K562 (cell line): ENCODE results near the gene PDGFD. TPM values are rescaled to one million over a fixed set of nuclear protein-coding genes. Genes with fewer than 3 reads are reported as not detected.

Experiments used
- CBFA2T2 ChIP-seq: fragments of 450-650 bp; conservative IDR thresholded peaks from 2 replicates; pipeline ENCODE4 v1.6.1; 2017; ENCODE audit warnings: mild to moderate bottlenecking
- POLR2H ChIP-seq: IDR thresholded peaks from 2 replicates; pipeline ENCODE4 v1.6.1; 2016; ENCODE audit warnings: missing genetic modification characterization, low read depth, mild to moderate bottlenecking, control low read depth, missing compliant biosample characterization, moderate library complexity
- ZNF830 ChIP-seq: fragments of 250-450 bp; sonication (Bioruptor Pico); IDR thresholded peaks from 2 replicates; pipeline ENCODE4 v1.5.0; 2021; ENCODE audit warnings: mild to moderate bottlenecking
- ZSCAN32 ChIP-seq: fragments of 450-650 bp; formaldehyde crosslinking; IDR thresholded peaks from 2 replicates; pipeline ENCODE4 v1.4.0; 2020; ENCODE audit warnings: mild to moderate bottlenecking, moderate library complexity
- polyA plus RNA-seq, 8 experiments: library from polyadenylated mRNA; depleted of rRNA in 4 of 8; stranded (reverse) in 5 of 8; unstranded in 3 of 8; fragments of >200 nt; fragmentation: Nextera tagmentation in 2 of 8; fragmentation: Illumina TruSeq in 1 of 8; extraction: Ambion mirVana in 2 of 8; extraction: Trizol in 1 of 8; gene quantifications; 2 replicates each; pipeline versions ENCODE4 v1.2.1 to v1.2.3, GENCODE V29; 2011 to 2014; ENCODE audit warnings: inconsistent platforms in 1 of 8, missing spikeins in 1 of 8
- total RNA-seq, 7 experiments: library from RNA; depleted of rRNA in 6 of 7; stranded (reverse); fragments of >200 nt in 6 of 7; fragmentation: Illumina TruSeq in 2 of 7; extraction: Trizol in 2 of 7; gene quantifications; 2 replicates each; pipeline versions ENCODE4 v1.2.1 to v1.2.3, GENCODE V29; 2011 to 2021; ENCODE audit warnings: low replicate concordance in 1 of 7
- TF ChIP-seq, protein P1 (sequence below): fragments of 450-650 bp; IDR thresholded peaks from 2 replicates; pipeline ENCODE4 v1.6.1; 2016; ENCODE audit warnings: mild to moderate bottlenecking, moderate library complexity
- TF ChIP-seq, protein P2 (sequence below): fragments of 150-350 bp; IDR thresholded peaks from 2 replicates; pipeline ENCODE4 v1.6.1; 2014; ENCODE audit warnings: low read depth, mild to moderate bottlenecking, low read length, borderline replicate concordance

Gene PDGFD
- total and polyA plus RNA-seq, 9 of the 15 experiments (the other 6 are each of a cell fraction or from before 2014, with no cell fraction given), result 0.11 TPM; not detected in 8

DNA sequence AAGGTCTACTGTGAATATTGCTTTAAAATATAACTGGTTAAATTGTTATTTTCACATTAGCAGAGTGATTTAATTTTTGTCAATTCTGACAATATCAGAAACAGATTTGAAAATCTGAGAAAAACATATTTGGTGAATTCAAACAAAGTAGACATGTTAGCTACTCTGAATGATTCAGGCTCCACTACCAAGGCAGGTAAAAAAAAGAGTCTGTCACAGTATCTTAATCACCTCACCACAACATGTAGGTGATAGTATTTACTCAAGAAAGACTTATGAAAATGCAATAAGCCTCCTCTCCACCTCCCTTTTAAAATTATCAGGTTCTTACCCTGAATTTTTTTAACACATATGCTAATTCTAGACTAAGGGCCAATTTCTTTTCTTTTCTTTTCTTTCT, 85.0 kb downstream of the PDGFD start (continued):
- TF ChIP-seq, protein P1, sequence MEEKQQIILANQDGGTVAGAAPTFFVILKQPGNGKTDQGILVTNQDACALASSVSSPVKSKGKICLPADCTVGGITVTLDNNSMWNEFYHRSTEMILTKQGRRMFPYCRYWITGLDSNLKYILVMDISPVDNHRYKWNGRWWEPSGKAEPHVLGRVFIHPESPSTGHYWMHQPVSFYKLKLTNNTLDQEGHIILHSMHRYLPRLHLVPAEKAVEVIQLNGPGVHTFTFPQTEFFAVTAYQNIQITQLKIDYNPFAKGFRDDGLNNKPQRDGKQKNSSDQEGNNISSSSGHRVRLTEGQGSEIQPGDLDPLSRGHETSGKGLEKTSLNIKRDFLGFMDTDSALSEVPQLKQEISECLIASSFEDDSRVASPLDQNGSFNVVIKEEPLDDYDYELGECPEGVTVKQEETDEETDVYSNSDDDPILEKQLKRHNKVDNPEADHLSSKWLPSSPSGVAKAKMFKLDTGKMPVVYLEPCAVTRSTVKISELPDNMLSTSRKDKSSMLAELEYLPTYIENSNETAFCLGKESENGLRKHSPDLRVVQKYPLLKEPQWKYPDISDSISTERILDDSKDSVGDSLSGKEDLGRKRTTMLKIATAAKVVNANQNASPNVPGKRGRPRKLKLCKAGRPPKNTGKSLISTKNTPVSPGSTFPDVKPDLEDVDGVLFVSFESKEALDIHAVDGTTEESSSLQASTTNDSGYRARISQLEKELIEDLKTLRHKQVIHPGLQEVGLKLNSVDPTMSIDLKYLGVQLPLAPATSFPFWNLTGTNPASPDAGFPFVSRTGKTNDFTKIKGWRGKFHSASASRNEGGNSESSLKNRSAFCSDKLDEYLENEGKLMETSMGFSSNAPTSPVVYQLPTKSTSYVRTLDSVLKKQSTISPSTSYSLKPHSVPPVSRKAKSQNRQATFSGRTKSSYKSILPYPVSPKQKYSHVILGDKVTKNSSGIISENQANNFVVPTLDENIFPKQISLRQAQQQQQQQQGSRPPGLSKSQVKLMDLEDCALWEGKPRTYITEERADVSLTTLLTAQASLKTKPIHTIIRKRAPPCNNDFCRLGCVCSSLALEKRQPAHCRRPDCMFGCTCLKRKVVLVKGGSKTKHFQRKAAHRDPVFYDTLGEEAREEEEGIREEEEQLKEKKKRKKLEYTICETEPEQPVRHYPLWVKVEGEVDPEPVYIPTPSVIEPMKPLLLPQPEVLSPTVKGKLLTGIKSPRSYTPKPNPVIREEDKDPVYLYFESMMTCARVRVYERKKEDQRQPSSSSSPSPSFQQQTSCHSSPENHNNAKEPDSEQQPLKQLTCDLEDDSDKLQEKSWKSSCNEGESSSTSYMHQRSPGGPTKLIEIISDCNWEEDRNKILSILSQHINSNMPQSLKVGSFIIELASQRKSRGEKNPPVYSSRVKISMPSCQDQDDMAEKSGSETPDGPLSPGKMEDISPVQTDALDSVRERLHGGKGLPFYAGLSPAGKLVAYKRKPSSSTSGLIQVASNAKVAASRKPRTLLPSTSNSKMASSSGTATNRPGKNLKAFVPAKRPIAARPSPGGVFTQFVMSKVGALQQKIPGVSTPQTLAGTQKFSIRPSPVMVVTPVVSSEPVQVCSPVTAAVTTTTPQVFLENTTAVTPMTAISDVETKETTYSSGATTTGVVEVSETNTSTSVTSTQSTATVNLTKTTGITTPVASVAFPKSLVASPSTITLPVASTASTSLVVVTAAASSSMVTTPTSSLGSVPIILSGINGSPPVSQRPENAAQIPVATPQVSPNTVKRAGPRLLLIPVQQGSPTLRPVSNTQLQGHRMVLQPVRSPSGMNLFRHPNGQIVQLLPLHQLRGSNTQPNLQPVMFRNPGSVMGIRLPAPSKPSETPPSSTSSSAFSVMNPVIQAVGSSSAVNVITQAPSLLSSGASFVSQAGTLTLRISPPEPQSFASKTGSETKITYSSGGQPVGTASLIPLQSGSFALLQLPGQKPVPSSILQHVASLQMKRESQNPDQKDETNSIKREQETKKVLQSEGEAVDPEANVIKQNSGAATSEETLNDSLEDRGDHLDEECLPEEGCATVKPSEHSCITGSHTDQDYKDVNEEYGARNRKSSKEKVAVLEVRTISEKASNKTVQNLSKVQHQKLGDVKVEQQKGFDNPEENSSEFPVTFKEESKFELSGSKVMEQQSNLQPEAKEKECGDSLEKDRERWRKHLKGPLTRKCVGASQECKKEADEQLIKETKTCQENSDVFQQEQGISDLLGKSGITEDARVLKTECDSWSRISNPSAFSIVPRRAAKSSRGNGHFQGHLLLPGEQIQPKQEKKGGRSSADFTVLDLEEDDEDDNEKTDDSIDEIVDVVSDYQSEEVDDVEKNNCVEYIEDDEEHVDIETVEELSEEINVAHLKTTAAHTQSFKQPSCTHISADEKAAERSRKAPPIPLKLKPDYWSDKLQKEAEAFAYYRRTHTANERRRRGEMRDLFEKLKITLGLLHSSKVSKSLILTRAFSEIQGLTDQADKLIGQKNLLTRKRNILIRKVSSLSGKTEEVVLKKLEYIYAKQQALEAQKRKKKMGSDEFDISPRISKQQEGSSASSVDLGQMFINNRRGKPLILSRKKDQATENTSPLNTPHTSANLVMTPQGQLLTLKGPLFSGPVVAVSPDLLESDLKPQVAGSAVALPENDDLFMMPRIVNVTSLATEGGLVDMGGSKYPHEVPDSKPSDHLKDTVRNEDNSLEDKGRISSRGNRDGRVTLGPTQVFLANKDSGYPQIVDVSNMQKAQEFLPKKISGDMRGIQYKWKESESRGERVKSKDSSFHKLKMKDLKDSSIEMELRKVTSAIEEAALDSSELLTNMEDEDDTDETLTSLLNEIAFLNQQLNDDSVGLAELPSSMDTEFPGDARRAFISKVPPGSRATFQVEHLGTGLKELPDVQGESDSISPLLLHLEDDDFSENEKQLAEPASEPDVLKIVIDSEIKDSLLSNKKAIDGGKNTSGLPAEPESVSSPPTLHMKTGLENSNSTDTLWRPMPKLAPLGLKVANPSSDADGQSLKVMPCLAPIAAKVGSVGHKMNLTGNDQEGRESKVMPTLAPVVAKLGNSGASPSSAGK, result no peak
- no peak for TF ChIP-seq ZSCAN32
- no peak for TF ChIP-seq CBFA2T2
- no peak for TF ChIP-seq POLR2H (tag)
- TF ChIP-seq, protein P2, sequence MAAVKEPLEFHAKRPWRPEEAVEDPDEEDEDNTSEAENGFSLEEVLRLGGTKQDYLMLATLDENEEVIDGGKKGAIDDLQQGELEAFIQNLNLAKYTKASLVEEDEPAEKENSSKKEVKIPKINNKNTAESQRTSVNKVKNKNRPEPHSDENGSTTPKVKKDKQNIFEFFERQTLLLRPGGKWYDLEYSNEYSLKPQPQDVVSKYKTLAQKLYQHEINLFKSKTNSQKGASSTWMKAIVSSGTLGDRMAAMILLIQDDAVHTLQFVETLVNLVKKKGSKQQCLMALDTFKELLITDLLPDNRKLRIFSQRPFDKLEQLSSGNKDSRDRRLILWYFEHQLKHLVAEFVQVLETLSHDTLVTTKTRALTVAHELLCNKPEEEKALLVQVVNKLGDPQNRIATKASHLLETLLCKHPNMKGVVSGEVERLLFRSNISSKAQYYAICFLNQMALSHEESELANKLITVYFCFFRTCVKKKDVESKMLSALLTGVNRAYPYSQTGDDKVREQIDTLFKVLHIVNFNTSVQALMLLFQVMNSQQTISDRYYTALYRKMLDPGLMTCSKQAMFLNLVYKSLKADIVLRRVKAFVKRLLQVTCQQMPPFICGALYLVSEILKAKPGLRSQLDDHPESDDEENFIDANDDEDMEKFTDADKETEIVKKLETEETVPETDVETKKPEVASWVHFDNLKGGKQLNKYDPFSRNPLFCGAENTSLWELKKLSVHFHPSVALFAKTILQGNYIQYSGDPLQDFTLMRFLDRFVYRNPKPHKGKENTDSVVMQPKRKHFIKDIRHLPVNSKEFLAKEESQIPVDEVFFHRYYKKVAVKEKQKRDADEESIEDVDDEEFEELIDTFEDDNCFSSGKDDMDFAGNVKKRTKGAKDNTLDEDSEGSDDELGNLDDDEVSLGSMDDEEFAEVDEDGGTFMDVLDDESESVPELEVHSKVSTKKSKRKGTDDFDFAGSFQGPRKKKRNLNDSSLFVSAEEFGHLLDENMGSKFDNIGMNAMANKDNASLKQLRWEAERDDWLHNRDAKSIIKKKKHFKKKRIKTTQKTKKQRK, result no peak
- TF ChIP-seq ZNF830 (CRISPR knock-in tag), result no peak
